ENCODE measurements around the gene MRM1.
A peak's percentile ranks its signal among the peaks of the same experiment; 100 is the strongest.

The MRM1 gene

DNA sequence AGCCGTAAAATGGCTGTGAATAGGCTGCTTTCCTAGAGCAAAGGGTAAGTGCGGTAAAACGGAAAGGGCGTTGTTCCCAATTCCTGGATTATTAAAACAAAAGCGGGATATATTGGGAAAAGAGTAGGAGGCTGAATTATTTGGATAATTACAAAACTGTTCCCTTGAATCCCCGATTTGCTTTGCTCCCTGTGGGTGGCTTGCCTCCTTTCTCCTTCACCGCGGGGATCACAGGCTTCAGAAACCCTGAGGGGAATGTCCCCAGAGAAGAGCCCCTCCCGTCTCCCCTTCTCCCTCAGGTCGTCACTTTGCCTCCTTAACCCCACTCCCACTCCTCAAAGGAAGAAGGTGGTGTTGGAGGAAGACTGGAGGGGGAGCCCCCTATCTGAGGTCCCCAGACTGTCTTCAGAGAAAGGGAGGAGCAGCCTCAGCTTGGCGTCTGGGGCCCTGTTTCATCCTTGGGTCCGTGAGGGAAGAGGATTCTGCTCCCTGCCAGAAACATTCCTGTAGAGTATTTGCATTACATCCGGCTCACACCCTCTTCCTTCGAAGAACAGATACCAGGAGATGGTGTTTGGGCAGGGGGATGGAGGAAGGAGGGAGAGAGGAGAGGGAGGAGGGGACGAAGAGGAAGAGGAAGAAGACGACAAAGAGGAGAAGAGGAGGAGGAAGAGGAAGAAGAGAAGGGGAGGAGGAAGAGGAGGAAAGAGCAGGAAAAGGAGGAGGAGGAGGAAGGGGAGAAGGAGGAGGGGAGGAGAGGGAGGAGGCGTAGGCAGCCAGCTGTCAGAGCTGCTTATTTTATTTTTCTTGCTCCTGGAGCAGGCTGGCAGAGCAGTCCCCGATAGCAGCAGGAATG, 31.8 kb downstream of the MRM1 start:
- no peak for DNase-seq
- no peak for ATAC-seq

DNA sequence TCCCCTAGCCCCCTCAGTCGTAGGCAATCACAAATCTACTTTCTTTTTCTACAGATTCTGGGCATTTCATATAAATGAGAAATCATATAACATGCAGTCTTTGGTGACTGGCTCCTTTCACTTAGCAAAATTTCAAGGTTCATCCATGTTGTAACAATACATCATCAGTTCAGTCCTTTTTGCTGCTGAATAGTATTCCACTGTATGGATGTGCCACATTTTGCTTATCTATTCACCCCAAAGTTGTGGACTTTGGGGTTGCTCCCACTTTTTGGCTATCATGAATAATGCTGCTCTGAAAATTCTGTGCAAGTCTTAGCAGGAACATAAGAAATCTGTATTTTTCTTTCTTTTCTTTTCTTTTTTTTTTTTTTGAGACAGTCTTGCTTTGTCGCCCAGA, 39.0 kb downstream of the MRM1 start:
- no peak for DNase-seq
- ATAC-seq: no peak

DNA sequence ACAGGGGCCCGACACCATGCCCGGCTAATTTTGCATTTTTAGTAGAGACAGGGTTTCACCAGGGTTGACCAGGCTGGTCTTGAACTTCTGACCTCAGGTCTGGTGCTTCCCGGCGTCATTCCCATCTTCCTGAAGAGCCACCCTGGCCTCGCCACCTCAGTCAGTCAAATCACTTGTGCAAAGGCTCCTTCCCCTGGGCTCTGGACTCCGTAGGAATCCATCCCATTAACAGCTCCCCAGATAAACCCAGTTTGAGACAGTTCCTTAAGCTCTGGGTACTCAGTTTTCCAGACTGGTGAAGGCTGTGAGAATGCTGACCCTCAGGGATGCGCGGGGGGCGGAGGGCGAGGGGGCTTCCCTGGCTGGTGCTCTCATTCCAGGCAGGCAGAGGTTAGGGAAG, 39.5 kb downstream of the MRM1 start:
- ATAC-seq (no peak), DNase-seq (no peak)

DNA sequence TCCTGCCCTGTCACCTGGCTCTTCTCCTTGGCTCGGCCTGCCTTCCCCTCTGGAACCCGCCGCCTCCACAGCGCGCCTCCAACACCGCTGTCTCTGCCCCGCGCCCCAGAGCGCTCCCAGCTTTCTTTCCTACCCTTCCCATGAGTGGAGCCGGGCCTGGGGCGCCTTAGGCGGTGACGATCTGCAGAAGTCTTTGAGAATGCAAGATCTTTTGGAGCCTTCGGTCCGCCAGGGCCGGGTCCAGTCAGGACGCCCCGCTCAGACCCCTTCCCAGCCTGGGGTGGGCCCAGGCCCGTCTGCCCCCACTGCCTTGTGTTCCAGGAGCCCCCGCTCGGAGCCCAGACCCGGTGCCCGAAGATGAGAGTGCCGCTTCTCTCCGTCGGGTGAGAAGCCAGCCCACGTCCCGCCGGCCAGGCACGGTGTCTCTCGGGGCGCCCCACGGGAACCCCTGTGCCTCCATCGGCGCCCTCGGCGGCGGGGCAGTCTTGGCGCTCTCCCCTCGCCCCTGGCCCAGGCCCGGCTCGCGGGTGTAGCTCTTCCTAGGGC, 40.0 kb downstream of the MRM1 start:
- ATAC-seq (no peak), DNase-seq (no peak)

DNA sequence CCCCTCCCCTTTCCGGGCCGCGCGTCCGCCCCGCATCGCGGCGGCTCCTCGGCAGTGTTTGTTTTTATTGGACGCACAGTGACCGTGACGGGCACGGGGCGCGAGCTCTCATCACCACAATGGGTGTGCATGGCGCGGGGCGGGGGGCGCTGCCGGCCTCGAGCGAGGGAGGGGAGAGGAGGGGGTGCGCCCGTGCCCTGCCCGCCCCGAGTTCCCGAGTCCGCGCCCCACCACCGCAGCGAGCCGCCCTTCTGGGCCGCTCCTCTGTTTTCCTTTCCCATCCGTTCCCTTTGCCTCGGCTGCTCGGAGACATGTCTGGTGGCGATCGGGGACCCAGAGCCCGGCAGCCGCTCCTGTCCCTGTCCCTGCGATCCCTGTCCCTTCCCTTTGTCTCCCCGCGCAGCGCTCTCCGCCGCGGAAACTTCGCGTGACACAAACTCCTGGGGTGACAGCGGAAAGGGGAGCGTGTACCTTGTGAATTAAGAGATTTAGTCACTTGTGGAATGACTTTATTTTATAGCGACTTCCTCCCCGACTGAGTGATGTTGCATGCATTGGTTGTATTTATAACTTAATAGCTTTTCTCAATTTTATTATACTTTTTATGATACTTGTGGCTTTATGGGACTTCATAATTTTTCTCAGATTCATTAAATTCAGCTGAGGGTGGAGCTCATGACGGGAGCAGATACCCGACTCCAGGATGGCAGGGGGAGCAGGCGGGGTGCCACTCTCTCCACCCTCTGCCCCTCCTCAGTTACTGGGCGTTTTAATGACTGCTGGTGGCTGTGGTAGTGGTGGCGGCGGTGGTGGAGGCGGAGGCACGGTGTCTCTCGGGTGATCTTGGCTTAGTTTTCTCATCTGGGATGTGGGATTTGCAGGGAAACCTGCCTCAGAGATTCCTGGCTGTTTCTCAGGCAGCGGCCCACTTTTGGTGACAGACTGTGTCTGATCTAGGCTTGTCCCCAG, 40.8 kb downstream of the MRM1 start:
- DNase-seq (peak; percentile 14), ATAC-seq (no peak)

DNA sequence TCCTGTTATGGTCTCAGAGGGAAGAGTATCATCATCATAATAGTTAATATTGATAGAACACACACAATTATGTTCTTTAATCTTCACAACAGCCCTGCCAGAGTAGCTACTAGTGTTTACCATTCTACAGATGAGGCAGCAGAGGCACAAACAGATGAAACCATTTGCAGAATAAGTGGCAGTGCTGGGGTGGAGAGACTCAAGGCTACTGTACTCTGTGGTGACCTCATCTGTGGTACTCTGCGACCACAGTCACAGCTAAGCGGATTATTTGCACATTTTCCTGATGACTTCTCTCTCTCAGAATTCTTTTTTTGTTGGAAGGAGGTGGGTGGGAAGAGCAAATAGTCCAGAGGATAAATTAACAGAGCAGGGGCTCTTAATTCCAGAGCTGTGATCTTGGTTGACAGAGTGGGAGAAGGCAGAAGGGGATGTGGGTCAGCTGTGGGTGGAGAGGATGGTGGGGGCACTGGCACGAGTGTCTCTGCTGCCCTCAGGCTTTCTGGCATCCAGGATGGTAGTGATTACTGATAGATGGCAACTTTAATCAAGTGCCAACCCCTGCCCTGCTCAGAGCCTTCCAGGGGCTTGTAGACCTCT, 41.8 kb downstream of the MRM1 start:
- no peak for DNase-seq
- no peak for ATAC-seq

DNA sequence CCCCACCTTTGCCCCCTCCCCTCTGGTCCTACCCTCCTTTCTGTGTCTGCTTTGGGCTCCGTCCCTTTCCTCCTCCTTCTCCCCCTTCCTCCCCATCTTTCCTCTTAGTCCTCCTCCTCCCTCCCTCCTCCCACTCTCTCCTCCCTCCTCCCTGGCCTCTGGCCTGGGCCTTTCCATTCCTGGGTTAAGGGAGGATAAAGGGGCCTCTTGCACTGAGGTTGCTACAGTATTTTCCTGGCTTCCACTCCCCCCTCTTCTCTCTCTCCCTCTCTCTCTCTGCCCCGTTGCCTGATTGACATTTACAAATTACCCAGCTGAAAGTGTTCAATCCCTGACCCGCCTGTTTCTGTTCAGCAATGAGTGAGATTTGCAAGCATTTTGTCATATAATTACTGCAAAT, 44.0 kb downstream of the MRM1 start:
- DNase-seq (no peak), ATAC-seq (no peak)

DNA sequence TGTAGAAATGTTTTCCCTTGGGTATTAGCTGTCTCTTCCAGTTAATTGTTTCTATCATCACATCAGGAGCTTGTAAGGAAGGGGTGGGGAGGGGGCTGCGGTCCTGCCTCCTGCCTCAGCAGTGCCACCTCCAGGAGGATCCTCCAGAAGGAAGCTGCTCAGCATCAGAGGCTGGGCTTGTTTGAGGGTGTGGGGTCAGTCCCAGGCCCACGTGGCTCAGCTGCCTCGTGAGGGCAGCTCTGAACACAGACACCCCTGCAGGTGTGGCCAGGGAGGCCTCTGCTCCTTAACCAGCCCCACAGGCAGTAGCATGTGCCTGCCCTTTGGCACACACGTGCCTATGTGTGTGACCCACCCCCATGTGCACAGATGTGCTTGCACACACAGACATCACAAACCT, 46.3 kb downstream of the MRM1 start:
- no peak for DNase-seq
- no peak for ATAC-seq

DNA sequence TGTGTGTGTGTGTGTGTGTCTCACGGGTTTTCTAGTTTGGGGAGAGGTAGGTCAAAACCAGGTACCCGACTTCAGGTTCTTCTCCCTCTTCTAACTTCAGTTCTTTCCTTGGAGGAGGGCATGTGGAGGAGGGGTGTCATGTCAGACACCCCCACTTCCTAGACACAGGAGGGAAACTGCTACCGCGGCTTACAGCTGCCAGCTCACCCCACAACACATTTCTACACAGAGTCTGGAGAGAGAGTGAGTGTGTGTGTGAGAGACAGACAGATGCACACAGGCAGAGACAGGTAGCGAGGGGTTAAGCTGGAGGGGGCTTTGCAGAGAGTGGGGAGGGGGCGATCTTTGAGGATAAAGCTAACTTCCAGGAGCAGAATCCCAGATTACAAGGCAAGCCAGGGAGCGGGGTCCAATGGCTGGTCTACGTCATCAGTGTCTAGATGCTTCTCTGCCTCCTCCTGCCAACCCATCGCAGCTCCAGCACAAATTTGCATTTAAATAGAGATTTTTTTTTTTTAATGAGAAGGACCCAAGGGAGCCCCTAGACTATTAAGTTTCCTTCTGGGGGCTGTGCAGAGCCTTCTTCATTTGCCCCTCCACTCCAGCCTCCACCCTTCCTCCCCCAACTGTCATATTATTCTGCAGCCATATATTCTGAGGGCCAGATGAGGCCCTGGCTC, 48.9 kb downstream of the MRM1 start:
- ATAC-seq (no peak), DNase-seq (no peak)

DNA sequence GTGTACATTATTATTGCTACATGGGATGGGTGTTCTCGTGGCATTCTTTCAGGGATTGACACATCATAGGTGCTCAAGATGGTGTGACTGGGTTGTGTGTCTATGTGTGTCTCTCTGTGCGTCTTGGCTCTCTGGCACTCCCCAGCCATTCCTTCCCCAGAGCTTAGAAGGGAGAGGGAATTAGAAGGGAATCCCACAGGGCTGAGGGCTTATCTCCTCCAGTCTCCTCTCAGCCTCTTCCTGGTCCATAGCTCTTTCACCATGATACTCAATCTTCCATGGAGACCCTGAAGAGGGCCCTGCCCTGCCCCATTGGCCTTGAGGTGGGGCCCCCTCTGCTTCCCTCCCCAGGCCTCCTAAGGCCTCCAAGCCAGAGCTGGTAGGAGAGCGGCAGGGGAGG, 52.0 kb downstream of the MRM1 start:
- no peak for ATAC-seq
- DNase-seq: no peak

DNA sequence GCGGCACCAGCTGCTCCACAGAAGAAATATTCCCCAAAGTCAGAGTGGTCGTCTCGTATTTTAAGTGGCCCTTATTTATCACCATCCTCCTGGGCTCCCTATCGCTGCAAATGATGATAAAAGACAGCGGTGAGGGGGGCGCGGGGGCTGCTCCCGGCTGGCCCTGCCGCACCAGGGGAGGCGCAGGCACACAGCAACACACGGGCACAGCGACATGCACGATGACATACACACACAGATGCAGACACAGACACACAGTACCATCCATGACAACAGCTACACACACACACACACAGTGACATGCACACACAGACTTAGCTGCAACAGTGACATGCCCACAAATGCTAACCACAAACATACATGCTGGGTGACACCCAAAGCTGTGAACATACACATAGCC, 52.5 kb downstream of the MRM1 start:
- ATAC-seq (no peak), DNase-seq (no peak)

DNA sequence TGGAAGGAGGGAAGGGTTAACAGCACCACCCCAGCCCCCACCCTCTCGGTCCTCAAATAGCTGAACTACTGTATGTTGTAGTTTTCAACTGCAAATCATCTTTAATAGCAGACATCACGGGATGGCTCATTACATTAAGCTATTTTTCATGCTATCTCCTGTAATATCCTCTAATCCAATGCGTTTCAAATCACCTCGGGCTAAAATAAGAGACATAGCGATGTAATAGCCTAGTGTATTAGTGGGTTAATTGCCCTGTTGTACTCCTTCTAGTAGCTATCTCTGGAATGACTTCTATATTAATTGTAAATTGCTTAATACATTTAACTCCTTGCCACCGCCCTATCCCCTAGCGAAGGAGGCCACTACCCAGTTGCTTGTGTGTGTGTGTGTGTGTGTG, 54.3 kb downstream of the MRM1 start:
- DNase-seq (no peak), ATAC-seq (no peak)

DNA sequence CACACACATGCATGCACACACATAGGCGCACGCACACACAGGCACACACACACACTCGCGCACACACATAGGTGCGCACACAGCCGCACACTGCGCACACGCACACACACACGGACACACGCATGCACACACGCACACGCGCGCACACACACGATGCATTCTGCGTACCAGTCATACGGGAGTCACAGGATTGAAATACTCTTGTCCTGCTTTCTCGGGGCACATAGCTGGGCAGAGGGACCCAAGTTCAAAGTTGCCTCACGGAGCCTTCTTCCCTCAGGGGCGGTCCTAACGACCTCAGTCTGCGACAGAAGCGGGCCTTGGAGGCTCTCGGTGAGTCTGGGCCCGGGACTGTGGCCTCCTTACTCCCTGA, 56.0 kb downstream of the MRM1 start:
- no peak for ATAC-seq
- no peak for DNase-seq

DNA sequence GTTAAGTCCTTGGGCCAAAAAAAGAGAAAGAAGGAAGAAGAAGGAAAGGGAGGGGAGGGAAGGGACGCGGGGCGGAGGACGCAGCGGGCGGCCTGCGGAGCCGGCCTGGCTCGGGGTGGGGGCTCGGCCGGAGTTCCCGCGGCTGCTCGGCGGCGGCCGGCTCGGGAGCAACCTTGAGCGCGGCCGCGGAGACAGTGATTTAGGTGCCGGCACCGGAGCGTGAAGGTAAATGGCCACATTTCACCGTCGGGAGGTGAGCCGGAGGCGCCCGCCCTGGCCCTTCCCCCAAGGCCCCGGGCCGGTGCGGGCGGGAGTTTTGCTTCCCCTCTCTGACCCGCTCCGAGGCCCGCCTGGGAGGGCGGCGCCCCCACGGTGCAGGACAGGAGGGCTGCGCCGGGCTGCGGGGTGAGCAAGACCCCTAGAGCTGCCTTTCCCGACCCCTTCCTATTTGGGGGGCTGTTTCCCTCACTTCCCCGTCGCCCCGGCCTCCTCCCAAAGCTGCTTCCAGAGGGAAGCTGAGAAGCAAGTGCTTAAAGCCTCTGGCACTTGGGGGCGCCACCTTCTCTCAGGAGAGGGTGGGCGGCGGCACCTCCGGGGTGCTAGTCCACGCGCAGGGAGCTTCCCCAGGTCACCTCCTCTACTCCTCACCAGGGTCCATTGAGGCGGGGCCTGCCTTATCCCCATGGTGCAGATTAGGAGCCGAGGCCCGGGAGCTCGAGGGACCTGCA, 56.5 kb downstream of the MRM1 start:
- DNase-seq: peak; percentile 46
- no peak for ATAC-seq
